Measurements from ENCODE around the gene PCDHGC3.

DNA sequence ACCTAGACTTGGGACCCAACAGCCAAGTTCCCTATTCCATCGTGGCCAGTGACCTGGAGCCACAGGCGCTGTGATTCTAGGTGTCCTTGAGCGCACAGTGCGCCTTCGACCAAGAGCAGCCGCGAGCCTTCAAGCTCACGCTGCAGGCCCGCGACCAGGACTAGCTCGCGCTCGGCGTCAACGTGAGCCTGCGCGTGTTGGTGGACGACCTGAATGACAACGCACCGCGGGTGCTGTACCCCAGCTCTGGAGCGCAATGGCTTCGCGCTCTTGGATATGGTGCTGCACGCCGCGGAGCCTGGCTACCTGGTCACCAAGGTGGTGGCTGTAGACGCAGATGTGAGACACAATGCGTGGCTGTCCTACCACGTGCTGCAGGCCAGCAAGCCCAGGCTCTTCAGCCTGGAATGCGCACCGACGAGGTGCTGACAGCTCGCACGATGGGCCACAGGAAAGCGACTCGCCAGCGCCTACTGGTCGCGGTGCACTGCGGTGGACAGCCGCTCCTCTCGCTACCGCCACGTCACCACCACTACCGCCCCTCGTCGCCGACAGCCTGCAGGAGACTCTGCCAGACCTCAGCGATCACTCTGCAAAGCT lies 34.1 kb upstream of the PCDHGC3 start:
- TF ChIP-seq KLF13 (tag; IDR thresholded peaks at IDR 0.05; ENCODE audit: borderline replicate concordance, low read depth) (no peak), RAD21 (CRISPR knock-in tag; conservative IDR thresholded peaks at IDR 0.05 in 1 of 2, IDR thresholded peaks at IDR 0.05 in 1 of 2) (no peak), POLR2AphosphoS5 (IDR thresholded peaks at IDR 0.05; ENCODE audit: control insufficient read depth, insufficient read depth, low read depth, low read length) (no peak), TAF1 (IDR thresholded peaks at IDR 0.05; ENCODE audit: control insufficient read depth, extremely low read depth, insufficient read depth, low read length, severe bottlenecking) (no peak), MCM5 (IDR thresholded peaks at IDR 0.05; ENCODE audit: low read depth) (no peak), POLR2A (conservative IDR thresholded peaks at IDR 0.05) (no peak), MXI1 (IDR thresholded peaks at IDR 0.05; ENCODE audit: low read depth, low read length) (no peak), PTBP1 (IDR thresholded peaks at IDR 0.05; ENCODE audit: low read depth, low read length) (no peak), NR2C2 (CRISPR knock-in tag; IDR thresholded peaks at IDR 0.05) (no peak), NR2C2 (tag; IDR thresholded peaks at IDR 0.05) (no peak), HMG20A (CRISPR knock-in tag; conservative IDR thresholded peaks at IDR 0.05) (no peak)
- TF ChIP-seq, protein P1, sequence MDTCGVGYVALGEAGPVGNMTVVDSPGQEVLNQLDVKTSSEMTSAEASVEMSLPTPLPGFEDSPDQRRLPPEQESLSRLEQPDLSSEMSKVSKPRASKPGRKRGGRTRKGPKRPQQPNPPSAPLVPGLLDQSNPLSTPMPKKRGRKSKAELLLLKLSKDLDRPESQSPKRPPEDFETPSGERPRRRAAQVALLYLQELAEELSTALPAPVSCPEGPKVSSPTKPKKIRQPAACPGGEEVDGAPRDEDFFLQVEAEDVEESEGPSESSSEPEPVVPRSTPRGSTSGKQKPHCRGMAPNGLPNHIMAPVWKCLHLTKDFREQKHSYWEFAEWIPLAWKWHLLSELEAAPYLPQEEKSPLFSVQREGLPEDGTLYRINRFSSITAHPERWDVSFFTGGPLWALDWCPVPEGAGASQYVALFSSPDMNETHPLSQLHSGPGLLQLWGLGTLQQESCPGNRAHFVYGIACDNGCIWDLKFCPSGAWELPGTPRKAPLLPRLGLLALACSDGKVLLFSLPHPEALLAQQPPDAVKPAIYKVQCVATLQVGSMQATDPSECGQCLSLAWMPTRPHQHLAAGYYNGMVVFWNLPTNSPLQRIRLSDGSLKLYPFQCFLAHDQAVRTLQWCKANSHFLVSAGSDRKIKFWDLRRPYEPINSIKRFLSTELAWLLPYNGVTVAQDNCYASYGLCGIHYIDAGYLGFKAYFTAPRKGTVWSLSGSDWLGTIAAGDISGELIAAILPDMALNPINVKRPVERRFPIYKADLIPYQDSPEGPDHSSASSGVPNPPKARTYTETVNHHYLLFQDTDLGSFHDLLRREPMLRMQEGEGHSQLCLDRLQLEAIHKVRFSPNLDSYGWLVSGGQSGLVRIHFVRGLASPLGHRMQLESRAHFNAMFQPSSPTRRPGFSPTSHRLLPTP (IDR thresholded peaks at IDR 0.05; ENCODE audit: borderline replicate concordance, extremely low read depth, insufficient read length), result no peak
- TF ChIP-seq, protein P2, sequence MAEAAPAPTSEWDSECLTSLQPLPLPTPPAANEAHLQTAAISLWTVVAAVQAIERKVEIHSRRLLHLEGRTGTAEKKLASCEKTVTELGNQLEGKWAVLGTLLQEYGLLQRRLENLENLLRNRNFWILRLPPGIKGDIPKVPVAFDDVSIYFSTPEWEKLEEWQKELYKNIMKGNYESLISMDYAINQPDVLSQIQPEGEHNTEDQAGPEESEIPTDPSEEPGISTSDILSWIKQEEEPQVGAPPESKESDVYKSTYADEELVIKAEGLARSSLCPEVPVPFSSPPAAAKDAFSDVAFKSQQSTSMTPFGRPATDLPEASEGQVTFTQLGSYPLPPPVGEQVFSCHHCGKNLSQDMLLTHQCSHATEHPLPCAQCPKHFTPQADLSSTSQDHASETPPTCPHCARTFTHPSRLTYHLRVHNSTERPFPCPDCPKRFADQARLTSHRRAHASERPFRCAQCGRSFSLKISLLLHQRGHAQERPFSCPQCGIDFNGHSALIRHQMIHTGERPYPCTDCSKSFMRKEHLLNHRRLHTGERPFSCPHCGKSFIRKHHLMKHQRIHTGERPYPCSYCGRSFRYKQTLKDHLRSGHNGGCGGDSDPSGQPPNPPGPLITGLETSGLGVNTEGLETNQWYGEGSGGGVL (CRISPR knock-in tag; IDR thresholded peaks at IDR 0.05), result no peak
- TF ChIP-seq, protein P3, sequence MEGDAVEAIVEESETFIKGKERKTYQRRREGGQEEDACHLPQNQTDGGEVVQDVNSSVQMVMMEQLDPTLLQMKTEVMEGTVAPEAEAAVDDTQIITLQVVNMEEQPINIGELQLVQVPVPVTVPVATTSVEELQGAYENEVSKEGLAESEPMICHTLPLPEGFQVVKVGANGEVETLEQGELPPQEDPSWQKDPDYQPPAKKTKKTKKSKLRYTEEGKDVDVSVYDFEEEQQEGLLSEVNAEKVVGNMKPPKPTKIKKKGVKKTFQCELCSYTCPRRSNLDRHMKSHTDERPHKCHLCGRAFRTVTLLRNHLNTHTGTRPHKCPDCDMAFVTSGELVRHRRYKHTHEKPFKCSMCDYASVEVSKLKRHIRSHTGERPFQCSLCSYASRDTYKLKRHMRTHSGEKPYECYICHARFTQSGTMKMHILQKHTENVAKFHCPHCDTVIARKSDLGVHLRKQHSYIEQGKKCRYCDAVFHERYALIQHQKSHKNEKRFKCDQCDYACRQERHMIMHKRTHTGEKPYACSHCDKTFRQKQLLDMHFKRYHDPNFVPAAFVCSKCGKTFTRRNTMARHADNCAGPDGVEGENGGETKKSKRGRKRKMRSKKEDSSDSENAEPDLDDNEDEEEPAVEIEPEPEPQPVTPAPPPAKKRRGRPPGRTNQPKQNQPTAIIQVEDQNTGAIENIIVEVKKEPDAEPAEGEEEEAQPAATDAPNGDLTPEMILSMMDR (IDR thresholded peaks at IDR 0.05 in 2 of 3, conservative IDR thresholded peaks at IDR 0.05 in 1 of 3; ENCODE audit: insufficient read depth in 2 of 3, low read depth in 1 of 3, low read length in 3 of 3), result no peak
- TF ChIP-seq, protein P4, sequence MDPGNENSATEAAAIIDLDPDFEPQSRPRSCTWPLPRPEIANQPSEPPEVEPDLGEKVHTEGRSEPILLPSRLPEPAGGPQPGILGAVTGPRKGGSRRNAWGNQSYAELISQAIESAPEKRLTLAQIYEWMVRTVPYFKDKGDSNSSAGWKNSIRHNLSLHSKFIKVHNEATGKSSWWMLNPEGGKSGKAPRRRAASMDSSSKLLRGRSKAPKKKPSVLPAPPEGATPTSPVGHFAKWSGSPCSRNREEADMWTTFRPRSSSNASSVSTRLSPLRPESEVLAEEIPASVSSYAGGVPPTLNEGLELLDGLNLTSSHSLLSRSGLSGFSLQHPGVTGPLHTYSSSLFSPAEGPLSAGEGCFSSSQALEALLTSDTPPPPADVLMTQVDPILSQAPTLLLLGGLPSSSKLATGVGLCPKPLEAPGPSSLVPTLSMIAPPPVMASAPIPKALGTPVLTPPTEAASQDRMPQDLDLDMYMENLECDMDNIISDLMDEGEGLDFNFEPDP (CRISPR knock-in tag; IDR thresholded peaks at IDR 0.05), result no peak
